NCI-H82 (cell line): ENCODE results near the gene MAGI1.

Source experiments
- DNase-seq: peaks from one replicate; lab custom pipeline; 2025; lab: John Stamatoyannopoulos, UW

The MAGI1 gene

DNA sequence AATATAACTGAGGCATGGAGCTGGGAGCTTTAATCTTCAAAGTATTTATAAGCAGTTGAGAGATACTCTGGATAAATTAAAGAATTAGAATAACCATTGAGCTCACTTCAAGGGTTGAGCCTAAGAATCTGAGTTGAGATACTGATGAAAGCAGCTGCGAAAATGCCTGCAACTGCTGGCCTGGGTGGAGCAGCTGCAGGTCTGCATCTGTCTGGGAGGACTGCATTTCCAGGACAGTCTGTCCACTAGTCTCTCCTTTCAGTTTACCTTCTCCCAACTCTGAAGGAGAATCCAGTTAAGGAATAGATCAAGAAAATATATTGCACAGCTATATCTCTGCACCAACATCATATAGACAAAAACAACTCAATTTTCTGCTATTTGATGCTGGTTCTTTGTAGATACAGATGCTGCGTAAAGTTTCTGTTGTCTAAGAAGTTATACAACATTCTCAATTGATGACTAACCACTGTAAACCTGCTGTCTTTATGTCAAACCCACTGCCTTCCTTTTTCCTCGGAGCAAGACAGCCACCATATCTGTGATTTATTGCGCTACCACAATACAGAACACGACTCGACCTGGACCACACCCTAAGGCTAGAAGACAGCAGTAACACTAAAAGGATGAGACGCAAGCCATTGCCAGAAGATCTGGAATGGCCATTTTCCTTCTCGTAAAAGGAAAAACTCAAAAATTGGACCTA is 245.1 kb downstream of the MAGI1 start:
- no peak for DNase-seq

DNA sequence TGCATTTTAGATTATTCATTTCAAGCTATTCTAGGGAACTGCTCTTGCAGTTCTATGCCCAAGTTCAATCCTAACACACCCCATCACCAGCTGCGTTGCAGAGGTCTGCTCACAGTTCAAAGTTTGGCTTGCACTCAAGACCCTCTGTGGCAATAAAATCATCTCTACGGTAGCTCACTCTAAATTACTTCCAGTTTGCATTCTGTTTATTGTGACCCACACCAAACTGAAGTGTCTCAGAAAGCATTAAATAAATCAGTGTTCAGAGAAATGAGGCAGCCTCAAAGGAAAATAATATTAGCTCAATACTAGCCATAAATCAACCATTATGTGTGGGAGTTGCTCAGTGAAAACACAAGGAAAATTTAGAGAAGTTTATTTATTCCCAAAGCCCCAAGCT is 250.3 kb downstream of the MAGI1 start:
- no peak for DNase-seq

DNA sequence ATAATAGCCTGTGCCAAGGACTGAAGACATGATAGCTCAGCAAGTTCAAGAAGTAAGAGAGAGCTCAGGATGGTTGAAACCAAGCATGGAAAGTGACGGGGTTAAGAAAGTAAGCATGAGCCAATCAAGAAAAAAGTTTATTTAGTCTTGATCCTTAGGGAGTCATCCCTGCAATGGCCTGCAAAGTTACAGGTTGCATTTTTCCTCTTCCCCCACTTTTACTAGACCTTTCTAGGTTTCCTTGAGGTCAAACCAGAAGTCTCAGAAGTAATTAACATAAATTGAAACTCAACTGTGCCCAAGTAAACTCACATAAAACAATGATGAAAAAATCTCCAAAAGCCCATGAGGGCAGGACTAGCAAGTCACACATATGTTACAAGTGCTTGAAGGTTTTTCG is 250.9 kb downstream of the MAGI1 start:
- DNase-seq = no peak

DNA sequence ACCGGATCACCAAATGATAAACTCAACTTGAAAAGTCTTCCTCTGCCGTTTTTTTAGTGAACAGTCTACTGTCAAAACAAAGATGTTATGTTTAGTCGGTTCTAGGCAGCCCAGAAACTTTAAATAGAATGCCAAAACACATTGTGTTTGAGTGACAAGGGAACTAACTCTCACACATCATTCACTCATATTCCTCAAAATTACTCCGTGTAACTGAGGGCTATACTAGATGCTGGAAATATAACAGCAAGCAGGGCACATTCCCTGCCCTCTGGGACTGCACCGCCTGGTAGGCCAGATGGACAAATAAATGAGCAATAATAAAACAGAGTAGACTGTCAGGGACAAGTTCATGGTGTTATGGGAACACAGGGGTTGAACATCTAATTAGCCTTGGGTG is 251.4 kb downstream of the MAGI1 start:
- no peak for DNase-seq

DNA sequence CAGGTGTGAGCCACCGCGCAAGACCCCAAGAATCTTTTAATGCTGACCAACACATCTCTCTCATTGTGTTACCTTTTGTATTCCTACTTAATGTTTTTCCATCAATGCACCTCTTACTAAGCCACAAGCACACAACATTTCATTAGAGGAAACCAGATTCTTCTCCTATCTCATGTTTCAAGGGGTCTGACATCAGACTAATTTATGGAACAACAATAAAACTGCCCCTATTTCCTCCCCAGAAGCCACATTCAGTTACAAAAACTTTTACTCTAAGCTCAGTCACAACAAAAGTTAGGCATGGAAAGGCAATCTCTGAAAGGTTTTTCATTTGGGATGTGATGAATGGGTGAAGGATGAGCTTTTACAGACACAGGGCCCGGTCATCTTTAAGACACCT is 251.8 kb downstream of the MAGI1 start:
- DNase-seq = no peak

DNA sequence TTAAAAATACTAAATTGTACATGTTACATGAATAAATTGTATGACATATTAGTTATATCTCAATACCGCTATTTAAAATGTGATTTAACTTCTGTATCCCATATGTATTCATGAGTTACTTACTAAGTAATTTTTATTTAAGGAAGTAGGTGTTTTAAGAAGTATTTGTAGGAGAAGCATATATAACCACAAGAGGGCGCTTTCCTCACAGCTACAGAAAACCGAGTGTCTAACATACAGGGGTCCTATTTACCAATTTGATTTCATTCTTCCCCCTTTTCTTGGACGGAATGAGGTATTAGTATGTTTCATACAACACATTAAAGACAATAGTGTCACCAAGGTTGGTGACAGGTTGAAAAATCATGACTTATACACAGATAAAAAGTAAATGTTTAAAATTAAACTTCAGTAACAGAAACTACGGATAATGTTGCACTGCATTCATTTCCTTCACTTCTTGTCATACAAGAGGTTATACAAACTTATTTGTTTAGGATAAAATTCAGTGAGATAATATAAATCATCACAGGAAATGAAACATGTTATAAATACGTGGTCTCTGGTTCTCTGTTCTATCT is 253.6 kb downstream of the MAGI1 start:
- DNase-seq = peak; percentile 74

DNA sequence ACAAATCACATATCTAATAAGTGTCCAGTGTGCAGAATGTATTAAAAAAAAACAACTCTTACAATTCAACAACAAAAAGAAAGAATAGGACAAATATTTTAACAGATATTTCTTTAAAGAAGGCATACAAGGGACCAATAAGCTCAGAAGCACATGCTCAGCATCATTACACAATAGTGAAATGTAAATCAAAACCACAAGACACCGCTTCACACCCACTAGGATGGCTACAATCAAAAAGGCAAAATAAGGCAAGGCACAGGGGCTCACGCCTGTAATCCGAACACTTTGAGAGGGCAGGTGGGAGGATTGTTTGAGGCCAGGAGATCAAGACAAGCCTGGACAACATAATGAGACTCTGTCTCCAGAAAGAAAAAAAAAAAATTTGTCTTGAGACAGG is 255.6 kb downstream of the MAGI1 start:
- DNase-seq = peak; percentile 38

DNA sequence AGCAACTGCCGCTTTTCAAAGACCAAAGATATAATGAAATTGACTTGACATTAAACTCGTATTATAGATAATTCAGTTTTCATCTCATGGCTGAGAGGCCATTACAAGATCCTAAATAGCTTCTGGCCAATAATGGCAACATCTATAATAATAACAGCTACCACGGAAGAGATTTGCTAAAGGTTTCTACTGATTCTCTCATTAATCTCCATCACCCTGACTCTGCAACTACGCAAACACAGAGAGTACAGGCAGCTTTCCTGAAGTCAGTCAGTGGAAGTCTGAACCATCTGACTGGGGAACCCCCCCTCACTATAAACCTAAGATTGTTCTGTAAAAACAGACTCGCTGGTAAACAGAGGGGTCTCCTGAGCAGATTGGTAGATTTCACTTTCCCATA is 257.1 kb downstream of the MAGI1 start:
- peak; percentile 39 for DNase-seq

DNA sequence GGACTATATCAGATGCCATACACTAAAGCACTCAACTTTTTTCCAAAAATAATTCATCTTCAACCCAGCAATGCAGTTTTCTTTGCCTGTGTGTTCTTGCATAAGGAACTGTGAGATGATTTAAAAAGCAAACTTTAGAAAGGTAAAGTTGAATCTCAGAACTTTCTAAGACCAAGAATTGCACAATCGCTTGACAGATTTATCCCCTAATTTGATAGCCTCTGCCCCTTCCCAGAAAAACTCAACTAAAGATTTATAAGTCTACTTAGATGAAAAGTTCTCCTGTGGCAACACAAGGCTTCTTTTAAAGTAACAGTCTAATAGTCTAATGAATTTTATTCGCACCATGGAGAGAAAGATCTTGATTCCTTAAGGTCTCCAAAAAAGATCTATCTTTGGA is 259.3 kb downstream of the MAGI1 start:
- no peak for DNase-seq

DNA sequence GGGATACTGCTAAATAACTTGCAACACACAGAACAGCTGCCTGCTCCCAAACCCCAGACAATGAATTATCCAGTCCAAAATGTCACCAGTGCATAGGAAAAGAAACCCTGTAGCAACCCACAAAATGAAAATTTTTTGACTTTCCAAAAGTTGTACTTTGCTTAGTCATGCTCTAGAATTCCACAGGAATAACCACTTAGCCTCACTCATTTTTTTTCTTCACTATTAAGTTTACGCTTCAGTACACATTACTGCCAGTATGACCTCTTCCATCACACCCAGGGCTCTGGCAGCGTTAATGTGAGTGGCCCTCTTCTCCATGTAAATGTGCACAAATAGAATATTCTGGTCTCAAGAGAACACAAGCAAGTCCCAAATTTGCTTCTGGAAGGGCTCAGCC is 259.8 kb downstream of the MAGI1 start:
- no peak for DNase-seq

DNA sequence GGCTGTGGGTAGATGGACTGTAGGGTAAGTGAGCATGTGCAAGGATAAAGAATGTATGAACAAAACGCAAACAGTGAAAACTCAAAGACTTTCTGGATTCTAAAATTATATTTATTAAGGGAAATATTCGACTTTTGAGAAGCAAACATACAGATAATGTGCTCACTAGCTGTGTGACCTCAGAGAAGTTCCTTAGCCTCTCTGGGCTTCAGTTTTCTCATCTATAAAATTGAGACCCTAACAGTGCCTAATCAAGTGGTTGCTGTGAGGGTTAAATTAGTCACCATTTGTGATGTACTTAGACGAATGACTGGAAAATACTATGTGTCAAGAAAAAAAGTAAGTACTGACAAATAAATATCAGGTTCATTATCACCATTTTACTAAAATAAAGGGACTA is 261.7 kb downstream of the MAGI1 start:
- DNase-seq = no peak

DNA sequence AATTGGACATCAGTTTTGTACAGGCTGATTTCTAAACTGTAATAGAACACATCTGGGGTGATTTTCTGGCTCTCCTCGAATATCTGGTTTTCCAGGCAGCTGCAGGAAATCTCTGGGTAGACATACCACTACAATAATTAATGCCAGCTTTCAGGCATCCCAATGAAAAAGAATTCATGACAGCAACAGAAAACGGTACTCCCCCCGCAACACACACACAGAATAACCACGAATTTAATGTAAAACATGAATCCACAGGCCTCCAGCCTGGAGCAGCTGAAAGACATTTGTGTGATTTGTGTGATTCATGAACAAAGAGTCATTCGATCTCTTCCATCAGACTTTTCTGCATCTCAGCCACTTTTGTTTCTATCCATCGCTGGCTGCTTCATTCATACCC is 262.2 kb downstream of the MAGI1 start:
- DNase-seq = no peak

DNA sequence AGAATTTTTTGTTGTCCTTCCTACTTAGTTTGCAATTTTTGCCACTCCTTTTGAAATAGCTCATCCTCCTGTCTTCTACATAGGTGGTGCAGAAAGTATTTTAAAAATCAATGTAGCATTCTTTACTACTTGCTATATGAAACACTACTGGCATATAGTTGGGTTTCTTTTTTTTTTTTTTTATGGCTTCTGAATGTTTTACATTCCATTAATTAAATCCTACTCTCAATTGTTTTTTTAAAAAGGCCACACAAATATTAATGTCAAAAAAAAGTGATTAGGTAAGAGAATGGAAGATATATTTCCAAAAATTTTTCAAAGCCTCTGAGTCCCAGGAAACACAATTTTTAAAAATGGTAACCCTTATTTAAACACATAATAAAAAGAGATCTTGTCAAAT is 262.6 kb downstream of the MAGI1 start:
- no peak for DNase-seq

DNA sequence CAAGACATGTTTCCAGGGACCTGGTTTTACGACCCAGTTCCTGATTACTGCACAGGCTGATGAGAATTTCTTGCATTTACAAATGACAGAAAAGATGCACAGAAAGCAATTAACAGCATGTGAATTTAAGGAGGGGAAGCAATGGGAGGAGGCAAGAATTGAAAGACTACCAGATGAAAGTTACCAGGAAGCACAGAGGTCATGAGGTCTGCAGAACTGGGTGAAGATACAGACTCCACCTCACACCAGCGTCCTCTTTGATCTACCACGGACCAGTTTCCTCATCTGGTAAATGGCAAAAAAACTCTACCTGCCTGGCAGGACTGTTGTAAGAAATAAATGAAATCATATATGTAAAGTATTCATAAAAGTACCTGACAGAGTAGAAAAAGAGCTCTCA is 266.0 kb downstream of the MAGI1 start:
- DNase-seq = no peak

DNA sequence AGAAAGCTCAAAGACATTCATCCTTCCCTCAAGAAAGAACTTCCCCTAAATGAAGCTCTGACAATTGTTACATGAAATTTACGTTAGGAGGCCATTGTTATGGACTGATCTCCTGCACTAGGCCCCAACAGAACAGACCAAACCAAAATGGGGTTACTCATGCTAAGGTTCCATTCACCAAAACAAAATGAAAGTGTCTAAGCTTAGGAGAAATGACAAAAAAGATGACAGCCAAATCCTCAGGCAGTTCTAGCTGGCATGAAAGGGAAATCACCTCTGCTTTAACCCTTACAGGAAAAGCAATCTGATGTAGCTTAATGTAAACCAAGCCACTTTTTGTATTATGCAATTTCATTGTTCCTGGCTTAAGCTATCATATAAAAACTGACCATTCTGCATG is 271.2 kb downstream of the MAGI1 start:
- no peak for DNase-seq

DNA sequence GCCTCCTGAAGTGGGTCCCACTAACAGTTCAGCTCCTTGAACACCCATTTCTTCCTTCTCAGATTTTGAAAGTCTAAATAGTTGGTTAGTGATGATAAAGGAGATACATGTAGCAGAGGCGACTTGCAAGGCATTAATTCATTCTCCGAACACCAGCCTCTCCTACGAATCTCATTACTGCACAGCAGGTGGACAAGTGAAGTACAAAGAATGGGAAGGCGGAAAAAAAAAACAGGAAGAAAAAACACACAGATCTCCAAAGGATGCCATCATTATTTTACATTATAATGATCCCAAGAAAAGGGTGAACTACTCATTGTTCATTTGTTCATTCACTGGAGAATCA is 276.5 kb downstream of the MAGI1 start:
- DNase-seq = no peak

DNA sequence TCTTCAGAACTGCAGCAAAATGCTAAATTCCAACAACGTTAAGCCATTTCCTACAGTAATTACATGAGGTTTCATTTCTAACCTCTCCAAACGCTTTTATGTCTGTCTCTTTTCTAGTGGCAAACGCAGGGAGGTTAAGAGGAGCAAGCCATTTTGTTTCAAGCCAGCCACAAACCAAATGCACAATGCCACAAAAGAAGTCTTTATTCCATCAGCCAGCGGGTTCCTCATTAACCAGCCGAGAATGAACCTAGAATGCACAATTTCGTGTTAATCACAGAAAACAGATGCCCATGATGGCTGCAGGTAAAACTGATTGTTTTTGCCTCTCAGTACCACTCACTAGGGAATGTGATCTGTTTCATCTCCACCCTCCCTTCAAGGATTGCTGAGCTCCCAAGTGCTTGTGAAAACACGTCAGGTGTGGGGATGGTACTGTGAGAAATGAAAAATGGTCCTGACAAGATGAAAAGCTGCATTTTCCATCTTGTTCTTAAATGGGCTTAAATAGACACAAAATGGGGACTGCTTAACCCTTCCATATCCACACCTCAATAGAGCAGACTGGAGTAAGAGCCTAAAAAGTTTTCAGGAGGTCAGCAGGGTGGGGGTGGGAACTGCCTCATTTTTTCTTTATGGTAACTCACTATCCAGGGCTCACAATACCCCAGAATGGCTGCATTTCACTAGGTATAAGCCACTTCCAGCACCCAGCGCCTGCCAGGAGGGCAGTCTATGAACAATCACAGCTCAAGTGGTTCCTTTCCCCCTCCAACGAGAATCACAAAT is 277.1 kb downstream of the MAGI1 start:
- DNase-seq = no peak

DNA sequence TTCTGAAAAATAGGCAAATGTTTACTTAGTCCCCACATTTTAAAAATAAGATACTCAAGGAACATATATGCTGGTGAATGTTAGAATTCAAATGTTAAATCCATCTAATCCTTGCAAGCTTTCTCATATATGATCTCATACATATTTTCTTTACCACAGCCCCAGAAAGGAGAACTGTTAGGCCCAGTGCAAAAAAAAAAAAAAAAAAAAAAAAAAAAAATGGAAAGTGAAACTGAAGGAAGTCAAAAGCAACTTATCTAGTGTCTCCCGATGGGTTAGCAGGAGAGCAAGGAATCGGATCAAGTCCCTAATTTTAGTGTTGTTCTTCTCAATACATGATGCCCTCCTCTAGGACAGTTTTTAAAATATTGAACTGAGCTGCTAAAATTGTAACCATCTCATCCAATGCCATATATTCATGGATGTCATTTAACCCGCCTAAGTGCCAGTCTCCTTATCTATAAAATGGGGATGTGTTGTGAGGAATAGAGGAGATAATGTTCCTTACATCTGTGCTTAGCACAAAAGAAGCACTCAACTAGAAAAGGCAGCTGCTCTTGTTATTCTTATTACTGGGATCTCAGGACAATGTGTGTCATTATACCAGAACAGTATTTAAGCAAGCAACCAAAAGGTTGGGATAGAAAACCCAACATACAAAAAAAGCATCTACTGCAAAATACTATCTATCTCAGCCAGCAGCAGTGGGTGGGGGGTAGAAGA is 279.7 kb downstream of the MAGI1 start:
- DNase-seq = no peak

DNA sequence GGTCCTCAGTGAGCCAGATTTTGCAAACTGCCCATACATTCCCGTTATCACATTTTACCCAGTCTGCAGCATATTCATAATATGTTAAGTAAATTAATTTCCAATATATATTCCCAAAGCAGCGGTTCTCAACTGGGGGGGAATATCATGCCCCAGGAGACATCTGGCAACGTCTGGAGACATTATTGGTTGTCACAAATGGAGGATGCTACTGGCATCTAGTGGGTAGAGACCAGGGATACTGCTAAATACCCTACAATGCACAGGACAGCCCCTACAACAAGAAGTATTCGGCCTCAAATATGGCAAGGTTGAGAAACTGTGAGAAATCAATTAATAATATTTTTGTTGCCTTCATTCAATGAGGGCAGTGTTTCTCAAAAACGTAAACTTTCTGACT is 280.3 kb downstream of the MAGI1 start:
- no peak for DNase-seq

DNA sequence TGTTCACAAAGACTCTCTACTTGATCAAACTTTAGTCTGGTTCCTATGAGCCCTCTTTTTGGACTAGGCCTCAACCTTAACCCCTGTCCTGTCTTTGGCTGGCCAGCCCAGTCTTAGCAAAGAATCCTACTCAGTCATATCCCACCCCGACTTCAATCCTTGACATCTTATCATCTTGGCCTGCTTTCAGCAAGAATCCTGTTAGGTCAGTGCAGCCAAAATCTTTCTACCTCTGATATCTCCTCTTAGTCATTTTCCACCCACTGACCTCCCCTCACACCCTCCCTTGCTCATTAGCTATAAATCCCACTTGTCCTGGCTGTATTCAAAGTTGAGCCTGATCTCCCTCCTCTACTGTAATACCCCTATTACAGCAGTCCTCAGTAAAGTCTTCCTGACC is 286.1 kb downstream of the MAGI1 start:
- DNase-seq = no peak

DNA sequence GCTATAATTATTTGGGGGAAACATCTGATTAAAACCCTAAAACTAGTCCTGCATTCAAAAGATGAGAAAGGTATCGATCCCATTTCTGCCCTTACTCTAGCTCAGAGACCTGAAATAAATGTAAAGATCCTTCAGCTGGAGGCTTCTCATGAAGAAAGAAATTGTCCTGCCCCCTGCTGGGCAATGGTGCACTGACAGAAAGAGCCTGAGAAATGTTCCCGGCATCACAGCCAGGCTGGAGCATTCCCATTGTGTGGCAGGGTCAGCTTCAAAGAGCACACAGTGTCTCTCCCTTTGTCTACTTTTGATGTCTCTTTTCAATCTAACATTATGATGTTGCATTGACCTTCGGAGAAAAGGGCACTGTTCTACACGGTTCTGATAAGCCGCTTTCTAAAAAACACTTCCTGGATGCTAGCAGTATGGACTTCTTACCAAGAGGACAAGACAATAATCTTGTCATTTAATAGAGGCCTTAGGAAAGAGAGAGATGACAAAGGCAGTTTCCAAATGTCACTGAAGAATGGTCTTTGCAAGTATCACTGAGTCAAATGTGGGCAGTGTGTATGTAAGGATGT is 287.5 kb downstream of the MAGI1 start:
- DNase-seq = peak; percentile 71

DNA sequence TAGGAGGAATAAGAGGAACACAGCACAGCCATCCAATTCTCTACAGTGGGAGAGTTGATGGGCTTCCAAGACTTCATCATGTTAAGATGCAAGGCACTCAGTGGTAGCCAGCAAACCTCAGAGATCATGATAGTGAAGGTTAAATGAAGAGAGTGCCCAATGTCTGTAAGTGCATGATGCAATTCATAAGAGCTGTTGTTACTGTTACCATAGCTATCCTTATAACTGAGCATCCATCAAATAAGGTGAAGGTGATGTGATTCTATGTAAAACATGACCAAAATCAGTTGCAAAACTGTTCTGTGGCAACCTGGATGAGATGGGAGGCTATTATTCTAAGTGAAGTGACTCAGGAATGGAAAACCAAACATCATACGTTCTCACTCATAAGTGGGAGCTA is 289.7 kb downstream of the MAGI1 start:
- DNase-seq = no peak

DNA sequence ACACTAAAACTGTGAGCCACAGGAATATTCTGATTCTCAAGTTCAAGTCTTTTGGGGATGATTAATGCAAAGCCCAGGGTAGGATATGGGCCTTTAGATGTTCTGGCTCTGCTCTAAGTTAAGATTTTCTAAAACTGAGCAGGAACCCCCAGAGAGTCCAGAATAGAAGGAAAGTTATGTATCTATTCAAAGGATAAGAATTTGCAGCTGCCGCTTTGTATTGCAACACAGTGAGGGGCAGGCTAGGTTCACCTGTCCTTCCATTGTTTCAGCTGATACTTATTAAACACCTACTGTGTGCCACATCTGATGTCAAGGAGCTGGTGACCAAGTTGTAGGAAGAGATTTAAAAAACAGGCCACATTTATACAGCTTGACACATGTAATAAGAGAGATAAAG is 290.4 kb downstream of the MAGI1 start:
- DNase-seq = no peak
